Umbilical cord (tissue), 2 donors: ENCODE measurements around the gene SMOC2. TPM values are rescaled to one million over a fixed set of nuclear protein-coding genes. Genes with fewer than 3 reads are reported as not detected.

Experiments used
- DNase-seq: peaks from one replicate; pipeline ENCODE4 v3.0.0-alpha.2; 2015; ENCODE audit warnings: low spot score
- total RNA-seq: library from RNA; depleted of rRNA; stranded (reverse); fragments of >200 nt; gene quantifications from one replicate; pipeline ENCODE4 v1.2.3, GENCODE V29; 2014; ENCODE audit warnings: low replicate concordance; ENCODE audit not compliant: insufficient read depth

Gene SMOC2
- total RNA-seq, 1 donor from 2014 or later = 146 TPM

DNA sequence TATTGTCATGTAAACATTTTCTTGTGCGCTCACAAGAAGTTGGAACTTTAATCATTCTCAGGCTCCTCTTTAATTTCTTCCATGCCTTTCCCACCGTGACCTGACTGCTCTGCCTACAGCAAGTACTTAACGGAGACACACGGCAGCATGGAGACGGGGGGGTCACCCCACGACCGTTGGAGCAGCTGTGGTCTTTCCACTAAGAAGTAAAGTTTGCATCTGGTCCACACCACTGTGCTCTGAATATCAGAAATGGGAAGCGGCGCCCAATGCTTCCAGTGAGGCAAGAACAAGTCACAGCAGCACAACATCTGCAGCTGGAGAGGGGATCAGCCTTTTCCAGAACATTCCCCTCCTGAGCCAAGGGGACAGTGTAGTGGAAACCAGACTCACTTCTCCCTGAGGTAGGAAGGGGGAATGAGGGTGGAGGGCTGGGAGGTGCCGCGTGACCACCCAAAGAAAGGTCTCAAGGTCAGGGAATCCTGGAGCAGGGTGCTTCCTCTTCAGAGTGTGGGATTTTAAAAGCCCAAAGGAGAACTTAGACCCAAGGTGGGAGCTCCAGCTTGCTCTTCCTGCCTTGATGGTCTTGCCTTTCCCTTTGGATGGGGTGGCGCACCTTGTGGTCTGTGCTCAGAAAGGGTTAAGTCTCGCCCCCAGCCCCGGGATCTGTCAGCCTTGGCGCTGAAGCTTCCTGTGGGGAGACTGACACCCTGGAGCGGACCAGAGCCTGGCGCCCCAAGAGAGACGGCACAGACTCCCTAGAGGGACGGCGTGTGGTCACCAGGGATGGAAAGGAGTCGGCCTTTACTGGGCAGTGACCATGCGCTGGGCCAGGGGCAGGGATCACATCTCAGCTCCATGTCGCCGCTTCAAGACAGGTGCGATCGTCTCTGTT lies 25.6 kb upstream of the SMOC2 start:
- DNase-seq = peak; percentile 40

- DNase-seq = no peak
Observed at GRCh38 chr6:168415993-168416530, 24.9 kb upstream of the SMOC2 start.

- DNase-seq = no peak
Observed at GRCh38 chr6:168416531-168416930, 24.5 kb upstream of the SMOC2 start.

DNA sequence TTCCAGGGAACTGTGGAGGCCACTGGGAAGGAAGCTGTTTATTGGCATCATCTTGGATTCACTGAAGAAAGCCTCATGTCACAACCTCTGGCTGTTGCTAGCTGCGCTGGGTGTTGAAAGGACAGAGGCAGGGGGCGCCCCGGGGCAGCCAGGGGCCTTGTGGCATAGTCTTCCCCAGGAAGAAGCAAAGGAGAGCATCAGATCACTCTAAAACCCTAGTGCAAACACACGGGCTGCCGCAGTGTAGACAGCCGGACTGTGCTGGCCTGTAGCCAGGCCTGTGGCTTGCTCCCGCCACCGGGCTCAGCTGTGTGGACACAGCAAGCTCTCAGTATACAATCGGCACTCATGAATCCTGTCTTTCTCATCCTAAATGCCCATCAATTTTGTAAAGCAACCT lies 23.8 kb upstream of the SMOC2 start:
- DNase-seq = no peak

DNA sequence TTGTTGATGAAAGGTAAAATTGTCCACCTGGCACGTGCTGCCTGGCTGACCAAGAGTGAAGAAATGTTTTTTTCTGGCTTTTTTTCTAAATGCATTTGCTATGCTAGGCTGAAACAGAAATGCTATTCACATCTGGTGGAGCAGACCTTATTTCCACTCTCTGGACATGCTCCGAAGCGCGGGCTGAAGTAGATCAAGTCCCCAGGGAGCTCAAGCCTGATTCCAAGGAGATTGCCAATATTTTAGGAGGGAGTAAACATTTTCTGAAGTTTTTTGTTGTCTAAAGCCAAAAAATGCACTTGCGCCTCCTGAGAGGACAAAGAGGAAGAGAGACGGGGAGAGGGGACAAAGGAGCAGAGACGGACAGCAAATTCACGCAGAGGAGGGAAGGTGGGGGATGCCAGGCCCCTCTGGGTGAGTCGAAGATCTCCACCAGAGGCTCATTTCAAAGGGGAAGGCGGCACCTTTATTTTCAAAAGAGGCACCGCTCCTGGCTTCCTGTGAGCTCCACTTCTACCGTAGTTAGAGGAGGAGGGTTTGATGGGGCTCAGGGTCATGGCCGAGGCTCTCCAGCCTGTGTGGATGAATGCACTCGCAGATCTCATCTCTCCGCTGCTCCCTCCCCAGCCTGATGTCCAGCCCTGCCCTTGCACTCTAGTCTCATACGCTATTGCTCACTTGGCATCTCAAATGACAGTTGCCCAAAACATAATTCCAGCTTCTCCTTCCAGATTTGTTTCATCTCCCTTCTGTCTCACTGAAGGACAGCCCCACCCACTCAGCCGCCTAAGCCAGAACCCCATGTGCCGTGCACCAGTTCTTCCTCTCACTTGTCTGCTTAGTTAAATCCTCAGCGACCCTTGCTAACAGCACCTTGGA lies 23.1 kb upstream of the SMOC2 start:
- peak; percentile 59 for DNase-seq

DNA sequence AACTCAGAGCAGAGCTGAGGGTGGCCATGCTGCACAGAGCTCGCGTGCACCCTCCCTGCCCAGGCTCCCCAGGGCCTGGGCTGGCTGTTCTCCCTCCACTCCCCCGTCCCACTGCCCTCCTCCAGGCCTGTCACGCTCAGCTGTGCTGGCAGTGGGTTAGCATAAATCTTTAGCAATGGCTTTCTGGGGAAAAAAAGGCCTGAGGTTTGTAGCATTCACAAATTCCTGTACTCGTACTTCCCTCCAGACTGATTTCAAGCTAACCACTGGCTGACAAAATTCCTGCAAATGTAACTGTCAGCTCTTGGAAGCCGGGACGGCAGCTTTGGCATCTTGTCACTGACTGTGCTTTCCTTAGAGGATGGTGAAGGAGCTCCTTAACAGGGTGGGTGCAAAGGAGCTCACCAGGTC lies 22.3 kb upstream of the SMOC2 start:
- DNase-seq = peak; percentile 57

GRCh38 chr6:168419569-168419968 lies 21.4 kb upstream of the SMOC2 start:
- no peak for DNase-seq

- DNase-seq = no peak
Observed at GRCh38 chr6:168420084-168420483, 20.9 kb upstream of the SMOC2 start.

DNA sequence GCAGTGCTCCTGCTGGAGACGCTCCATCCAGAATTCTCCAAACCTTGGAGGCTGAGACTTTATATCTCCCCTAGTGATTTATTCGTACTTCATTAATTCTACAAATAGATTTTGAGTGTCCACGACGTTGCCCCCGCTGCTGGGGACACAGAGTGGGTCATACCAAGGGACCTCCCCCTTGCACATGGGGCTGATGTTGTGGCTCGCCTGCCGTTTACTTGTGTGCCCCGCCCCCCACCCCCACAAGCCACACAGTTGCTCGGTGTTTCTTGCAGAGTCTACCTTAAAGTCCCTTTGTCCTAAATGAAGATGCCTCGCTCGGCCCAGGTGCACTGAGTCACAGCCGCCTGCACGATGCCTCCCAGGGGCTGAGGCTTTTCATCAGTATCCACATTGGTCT lies 20.3 kb upstream of the SMOC2 start:
- DNase-seq = no peak

GRCh38 chr6:168427184-168427583 lies 13.8 kb upstream of the SMOC2 start:
- no peak for DNase-seq

DNA sequence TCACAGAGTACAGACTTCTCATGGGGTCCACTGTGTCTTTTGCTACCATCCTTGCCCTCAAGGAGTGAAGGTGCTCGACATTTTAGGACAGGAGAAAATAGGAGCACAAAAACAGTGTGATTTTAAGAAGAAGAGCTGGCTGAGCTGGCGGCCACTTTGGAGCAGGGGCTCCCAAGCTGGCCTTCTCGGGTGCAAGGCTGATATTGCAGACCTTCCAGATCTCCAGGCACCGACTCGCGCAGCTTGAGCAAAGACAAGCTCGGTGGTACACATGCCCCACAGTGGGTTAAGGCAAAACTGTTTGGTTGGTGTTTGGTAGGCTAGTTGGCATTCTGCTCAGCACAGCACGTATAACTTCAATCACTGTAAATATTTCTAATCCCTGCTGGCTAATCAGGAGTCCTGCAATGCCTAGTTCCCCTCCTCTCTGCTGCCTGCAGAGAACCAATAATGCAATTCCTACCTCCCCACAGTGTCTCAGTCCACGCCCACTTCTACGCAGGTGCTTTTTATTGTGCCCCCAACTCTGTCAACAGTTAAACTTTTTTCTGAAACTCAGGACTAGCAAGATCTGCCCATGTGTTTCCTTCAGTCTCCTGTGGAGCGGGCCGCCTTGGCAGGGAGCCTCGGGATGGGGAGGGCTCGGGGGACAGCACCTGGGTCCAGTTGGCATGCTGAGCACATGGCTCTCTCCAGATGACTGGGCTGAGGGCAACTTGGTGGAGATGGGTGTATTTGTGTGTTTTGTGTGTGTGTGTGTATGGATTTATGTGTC lies 12.7 kb upstream of the SMOC2 start:
- DNase-seq = no peak

DNA sequence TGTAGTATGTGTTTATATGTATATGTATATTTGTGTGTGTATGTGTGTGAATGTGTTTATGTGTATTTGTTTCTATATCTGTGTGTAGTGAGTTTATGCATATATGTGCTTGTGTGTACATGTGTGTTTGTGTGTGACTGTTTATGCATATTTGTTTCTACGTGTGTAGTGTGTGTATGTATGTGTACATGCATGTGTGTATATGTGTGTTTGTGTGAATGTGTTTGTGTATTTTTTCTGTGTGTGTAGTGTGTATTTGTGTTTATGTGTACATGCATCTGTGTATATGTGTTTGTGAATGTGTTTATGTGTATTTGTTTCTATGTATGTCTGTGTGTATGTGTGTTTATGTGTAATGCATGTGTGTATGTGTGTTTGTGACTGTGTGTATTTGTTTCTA lies 12.1 kb upstream of the SMOC2 start:
- DNase-seq = no peak

DNA sequence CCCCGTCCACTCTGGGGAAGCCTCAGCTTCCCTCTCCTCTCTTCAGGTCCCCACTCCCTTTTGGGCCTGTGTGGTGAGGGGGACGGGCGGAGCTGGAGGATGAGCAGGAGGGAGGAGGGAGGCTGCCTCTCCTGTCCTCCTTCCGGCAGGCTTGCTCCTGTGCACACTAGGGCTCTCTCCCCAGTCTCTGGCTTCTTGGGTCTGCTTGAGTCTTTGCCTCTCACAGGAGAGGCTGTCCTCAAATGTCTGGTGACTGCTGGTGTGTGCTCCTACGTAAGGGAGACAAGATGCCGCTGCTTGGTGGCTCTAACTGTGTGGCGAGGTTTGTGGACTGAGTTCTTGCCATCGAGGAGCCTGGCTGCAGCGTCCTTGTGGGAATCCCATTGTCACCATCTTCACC lies 8.8 kb upstream of the SMOC2 start:
- no peak for DNase-seq

DNA sequence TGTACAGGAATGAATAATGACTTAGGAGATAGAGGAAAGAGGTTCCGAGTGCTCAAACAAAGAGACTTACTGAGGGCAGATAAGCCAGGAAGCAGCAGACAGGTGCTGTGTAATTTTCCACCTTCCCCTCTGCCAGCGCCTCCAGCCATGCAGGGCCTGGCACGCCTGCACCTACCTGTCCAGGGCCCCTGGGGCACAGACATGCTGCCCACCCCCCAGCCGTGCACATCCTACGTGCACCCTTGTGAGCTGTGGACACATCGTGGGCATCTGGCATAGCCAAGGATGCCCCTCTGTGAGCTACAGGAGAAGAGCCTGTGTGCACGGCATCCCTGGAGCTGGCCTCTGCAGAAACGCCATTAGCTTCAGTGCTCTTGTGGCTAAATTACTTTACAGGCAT lies 7.1 kb upstream of the SMOC2 start:
- no peak for DNase-seq

DNA sequence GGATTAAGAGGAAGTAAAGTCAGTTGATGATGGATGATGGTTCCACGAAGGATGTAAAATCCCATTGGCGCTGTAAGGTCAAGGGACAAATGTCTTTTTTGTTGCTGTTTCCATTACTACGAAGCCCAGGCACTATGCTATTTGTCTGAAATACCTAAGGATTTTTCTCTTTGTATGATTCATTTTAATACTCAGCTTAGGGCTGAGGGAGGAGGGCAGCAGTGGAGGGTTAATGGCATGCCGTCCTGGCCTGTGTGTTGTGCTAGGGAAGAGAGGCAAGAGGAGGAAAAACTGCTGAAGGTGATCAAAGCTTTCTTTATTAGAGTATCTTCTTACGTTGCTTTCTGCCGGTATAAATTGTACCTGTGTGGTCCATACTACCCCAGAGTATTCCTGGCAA lies 6.5 kb upstream of the SMOC2 start:
- DNase-seq = peak; percentile 33

DNA sequence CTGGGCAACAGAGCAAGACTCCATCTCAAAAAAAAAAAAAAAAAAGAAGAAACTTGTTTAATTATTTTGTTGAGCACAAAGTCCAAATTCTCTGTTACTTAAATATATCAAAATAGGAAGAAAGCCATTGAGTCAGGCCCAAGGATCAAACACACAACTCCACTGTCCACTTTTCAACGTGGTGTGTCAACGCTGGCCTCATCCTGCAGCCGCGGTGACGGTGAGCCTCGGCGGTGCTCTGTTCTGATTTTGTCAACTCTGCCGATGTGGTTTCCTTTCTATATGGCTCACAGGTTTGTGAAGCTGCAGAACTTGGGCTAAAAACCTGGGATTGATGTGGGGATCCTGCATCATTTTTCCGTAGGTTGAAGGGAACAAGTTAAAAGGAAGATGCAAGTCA lies 3.2 kb upstream of the SMOC2 start:
- no peak for DNase-seq

GRCh38 chr6:168438783-168439520 lies 2.0 kb upstream of the SMOC2 start:
- no peak for DNase-seq

DNA sequence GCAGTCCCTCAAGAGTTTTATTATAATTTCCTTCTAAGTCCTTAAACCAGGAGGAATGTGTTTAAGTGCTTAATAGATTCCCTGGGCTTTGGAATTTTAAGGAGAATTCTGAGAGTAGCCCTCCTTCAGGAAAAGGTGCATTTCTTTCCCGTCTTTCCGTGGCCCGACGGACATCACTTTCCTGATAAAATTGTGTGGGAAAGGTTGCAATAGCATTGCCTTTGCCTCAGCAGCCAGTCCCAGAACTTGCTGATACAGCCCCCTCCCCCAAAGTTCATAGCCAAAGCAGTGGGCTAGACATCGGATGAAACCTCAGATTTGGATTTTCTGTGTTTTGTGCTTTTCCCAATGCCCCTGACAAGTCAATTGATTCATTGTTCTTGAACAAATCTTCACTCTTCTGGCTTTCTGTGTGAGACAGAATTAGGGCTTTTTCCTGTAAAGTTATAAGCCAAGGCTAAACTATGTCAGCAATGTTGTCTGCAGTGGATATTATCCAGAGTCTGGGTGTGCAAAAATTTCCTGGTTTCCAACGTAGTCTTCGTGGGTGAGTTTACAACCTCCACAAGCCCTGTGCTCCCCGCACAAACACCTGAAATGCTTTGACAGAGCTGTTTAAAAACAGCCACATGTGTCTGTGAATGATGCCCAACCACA lies 1.1 kb upstream of the SMOC2 start:
- peak; percentile 77 for DNase-seq

DNA sequence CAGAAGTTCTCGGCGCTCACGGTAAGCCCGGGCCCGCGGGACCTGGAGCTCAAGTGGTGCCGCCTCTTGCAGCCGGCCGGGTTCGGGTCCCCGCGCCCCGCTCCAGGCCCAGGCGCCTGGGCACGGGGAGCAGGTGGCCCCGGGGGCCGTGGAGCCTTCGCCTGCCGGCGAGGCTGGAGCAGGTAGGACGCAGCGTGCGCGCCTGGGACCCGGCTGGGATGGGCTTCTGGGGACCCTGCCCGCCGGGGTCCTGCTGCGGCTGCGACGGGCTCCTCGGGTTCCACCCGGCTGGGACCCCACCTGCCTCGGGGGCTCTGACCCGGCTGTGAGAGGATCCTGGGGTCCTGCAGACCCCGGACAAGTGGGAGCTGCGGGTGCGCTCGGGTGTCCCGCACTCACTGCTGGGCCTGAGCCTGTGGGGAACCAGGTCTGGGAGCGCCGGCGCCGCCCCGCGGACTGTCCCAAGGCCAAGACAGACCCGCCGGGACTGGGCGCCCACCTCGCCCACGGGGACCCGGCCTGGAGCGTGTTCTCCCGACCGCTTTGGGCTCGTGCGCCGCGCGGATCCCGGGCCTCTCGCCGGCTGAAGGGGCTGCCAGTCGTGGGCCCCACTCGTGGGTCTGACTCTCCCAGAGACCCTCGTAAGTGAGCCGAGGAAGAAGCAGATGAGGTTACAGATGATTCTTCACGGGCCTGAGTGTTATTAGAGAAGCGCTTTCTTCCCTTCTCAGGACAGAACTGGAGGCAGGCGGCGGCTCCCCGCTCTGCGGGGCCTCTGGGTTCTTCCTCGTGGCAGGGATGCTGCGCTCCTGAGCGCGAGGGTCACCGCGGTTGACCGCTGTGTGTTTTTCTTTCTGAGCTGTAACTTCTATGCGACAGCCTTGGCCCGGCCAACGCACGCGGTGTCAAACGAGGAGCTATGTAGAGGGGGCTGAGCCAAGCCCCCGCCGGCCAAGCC lies 729 bp downstream of the SMOC2 start:
- DNase-seq = peak; percentile 25
